ENCODE results near the gene SLC22A5.
"Not testable (repeated sequence)": the region's sequence is repeated elsewhere in the genome, so short reads cannot be mapped to it uniquely, and the experiment has no call there.

The SLC22A5 gene

DNA sequence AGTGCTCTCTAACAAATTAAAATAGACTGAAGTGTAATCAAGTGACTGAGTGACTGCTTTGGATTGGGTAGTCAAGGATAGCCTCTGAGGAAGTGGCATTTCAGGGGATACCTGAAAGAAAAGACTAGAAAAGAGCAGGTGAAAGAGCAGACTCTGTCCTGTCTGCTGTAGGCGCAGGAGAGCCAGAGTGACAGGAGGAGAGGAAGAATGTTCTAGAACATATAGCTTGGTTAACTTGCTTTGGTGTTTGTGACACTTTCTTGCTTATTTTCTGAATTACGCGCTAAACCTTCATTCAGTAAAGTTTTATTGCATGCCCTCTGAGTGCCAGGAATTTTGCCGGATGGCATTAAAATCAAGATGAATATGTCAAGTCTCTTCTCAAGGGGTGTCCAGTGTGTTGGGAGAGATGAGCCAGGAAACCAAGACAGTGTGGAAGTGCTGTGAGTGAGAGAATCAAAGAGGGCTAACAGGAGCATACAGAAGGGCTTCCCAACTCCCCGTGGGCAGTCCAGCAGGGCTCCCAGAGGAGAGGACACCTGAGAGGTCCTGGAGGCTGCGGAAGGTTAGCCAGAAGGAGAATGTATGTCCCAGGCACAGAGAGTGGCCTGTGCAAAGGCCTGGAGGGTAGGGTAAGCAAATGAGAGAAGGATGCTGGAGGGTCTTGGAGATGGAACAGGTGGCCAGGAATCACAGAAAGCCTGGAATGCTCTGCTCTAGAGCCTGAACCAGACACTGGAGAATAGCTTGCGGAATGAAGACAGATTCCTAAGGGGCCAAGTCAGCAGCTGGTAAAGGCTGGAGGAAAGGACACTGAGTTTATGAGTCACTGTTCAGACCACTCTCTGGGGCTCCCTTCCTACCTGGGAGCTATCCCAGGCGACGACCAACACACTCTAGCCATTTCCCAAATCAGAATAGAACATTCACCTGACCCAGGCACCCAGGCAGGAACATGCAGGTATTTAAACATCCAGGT is 59.3 kb downstream of the SLC22A5 start:
- DNase-seq, result no peak

- no peak for DNase-seq
Observed at GRCh38 chr5:132429463-132430440, 60.2 kb downstream of the SLC22A5 start.

GRCh38 chr5:132430746-132431145 is 61.2 kb downstream of the SLC22A5 start:
- no peak for DNase-seq

DNA sequence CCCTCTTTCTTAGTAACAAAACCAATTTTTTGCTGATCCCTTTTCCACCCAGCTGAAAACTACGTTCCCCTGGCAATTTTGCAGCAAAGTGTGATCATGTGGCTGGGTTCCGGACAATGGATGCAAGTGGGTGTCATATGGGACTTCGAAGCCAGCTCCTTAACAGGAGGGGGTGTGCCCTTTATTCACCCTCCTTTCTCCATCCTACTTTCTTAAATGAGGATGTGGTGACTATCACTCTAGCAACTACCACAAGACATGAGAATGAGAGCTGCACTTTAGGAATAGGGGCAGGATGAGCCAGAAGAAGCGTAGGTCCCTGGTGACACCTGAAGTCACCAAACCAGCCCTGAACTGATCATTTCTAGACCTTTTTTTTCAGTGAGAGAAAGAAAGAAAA is 62.1 kb downstream of the SLC22A5 start:
- no peak for DNase-seq

DNA sequence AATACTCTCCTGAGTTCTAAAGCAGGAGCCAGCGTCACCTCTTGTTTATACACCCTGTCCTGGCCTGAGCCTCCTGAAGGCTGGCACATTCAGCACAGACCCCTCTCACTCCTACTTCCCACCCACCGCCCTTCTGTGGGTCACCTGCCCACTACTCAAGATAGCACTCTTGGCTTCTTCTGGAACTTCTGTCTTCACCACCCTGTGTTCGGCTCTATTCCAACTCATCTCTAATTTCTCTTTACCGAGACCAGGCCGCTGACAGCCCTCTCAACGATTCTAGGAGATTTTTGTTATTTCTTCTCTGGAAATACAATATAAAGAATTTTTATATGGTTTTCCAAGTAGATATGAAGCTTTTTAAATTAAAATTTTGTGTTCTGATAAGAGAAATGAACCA is 63.6 kb downstream of the SLC22A5 start:
- no peak for DNase-seq

DNA sequence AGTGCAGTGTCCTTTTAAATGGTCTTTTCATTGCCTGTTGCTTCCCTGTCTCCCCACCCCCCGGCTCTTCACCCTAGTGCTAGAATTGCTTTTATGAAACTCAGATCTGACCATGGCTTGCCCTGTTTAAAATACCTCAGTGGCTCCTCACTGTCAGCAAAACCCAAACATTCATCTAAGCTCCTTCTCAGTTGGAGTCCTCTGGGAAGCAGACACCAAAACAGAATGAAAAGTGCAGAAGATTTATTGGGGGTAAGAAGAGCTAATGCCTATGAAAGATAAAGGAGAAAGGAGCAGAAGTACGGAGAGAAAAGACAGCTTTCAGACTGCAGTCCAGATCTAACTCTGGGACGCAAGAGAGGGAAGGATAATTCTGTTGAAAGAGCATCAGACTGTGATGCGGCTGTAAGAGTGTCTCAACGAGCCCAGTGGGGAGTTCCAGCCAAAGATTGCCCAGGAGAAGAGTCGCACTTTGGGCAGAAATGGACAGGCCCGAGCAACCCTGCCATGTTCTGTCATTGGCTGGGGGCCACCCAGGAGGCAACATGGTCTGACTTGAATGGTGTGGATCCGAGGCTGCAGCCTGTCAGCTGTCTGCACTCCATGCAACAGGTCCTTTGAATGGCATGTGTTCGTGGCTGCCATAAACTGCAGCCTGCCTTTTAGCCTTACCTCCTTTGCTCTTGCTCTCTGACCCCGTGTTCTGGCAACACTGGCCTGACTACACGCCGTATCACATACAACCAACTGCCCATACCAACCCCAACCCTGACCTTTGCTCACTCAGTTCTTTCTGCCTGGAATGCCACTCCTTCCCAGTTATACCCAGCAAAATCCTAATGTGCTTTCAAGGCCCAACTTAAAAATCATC is 65.1 kb downstream of the SLC22A5 start:
- no peak for DNase-seq

DNA sequence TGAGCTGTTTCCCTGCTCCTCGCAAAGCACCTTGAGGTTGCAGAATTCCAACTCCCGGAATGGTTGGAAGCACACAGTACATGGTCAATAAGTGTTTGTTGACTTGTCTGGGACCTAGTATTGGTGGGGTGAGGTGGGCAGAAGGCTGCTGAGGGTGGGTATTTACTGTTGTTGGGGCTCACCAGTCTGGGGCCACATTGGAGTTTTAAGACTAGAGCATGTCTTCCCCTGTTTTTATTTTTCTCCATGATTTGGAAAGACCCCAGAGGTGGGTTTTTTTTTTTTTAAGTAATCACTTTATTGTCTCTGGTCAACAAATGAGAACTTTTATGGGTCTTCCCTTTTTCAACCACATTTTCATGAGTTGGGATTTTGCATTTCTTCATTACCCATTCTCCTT is 65.9 kb downstream of the SLC22A5 start:
- no peak for DNase-seq

GRCh38 chr5:132435886-132436285 is 66.4 kb downstream of the SLC22A5 start:
- DNase-seq, result no peak

GRCh38 chr5:132436936-132437335 is 67.4 kb downstream of the SLC22A5 start:
- DNase-seq, result no peak

GRCh38 chr5:132437604-132438266 is 68.2 kb downstream of the SLC22A5 start:
- peak; percentile 58 for DNase-seq

- not testable (repeated sequence) for DNase-seq
Observed at GRCh38 chr5:132438267-132438645, 68.7 kb downstream of the SLC22A5 start.

- DNase-seq, result no peak
Observed at GRCh38 chr5:132438917-132439316, 69.4 kb downstream of the SLC22A5 start.

GRCh38 chr5:132439521-132440089 is 70.1 kb downstream of the SLC22A5 start:
- no peak for DNase-seq

DNA sequence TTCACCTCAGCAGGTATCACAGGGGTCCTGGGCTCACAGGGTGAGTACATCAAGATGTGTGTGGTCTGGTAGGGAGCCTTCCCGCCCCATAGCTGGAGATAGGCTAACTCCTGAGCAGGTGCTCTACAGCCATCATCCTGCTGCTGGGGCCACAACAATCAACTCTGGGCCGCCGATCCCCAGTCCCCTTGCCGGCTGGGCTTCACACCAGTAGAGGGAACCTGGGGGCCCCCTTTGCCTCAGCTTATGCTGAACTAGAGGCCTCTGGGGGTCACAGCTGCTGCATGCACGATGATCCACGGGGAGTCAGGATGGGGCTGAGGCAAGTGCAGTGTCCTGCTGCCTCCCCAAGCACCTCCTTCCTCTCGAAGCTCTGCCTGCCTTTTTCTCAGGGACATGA is 74.6 kb downstream of the SLC22A5 start:
- no peak for DNase-seq
